AG20443 (cell line): ENCODE data around the gene TRAF7.

ENCODE experiments used
- DNase-seq: peaks from one replicate; pipeline ENCODE4 v3.0.0; 2012; ENCODE audit warnings: low spot score, mixed read lengths

Gene TRAF7

GRCh38 chr16:2165861-2166260 is 10.3 kb downstream of the TRAF7 start:
- no peak for DNase-seq

GRCh38 chr16:2166263-2167067 is 10.9 kb downstream of the TRAF7 start:
- DNase-seq, result no peak

- DNase-seq, result no peak
Measured at GRCh38 chr16:2167068-2167638, 11.6 kb downstream of the TRAF7 start.

- DNase-seq, result no peak
Measured at GRCh38 chr16:2170080-2170479, 14.5 kb downstream of the TRAF7 start.

- no peak for DNase-seq
Measured at GRCh38 chr16:2170587-2171435, 15.2 kb downstream of the TRAF7 start.

- no peak for DNase-seq
Measured at GRCh38 chr16:2171601-2172178, 16.1 kb downstream of the TRAF7 start.

GRCh38 chr16:2172688-2173335 is 17.2 kb downstream of the TRAF7 start:
- DNase-seq, result no peak

- DNase-seq, result no peak
Measured at GRCh38 chr16:2173366-2173765, 17.8 kb downstream of the TRAF7 start.

- no peak for DNase-seq
Measured at GRCh38 chr16:2173916-2174315, 18.3 kb downstream of the TRAF7 start.

GRCh38 chr16:2174396-2175131 is 19.0 kb downstream of the TRAF7 start:
- DNase-seq, result no peak

- no peak for DNase-seq
Measured at GRCh38 chr16:2175454-2175853, 19.9 kb downstream of the TRAF7 start.

- DNase-seq, result no peak
Measured at GRCh38 chr16:2176047-2176446, 20.5 kb downstream of the TRAF7 start.

- DNase-seq, result no peak
Measured at GRCh38 chr16:2177101-2177500, 21.5 kb downstream of the TRAF7 start.

- DNase-seq, result no peak
Measured at GRCh38 chr16:2177561-2177960, 22.0 kb downstream of the TRAF7 start.

GRCh38 chr16:2178321-2179106 is 22.9 kb downstream of the TRAF7 start:
- DNase-seq, result peak; percentile 58

- DNase-seq, result no peak
Measured at GRCh38 chr16:2179107-2179501, 23.5 kb downstream of the TRAF7 start.

- no peak for DNase-seq
Measured at GRCh38 chr16:2179576-2179975, 24.0 kb downstream of the TRAF7 start.

GRCh38 chr16:2180461-2180860 is 24.9 kb downstream of the TRAF7 start:
- no peak for DNase-seq

- DNase-seq, result no peak
Measured at GRCh38 chr16:2180962-2181923, 25.7 kb downstream of the TRAF7 start.
